Glomerular endothelial cell (primary cell): ENCODE data around the gene KLHL14. TPM values are rescaled to one million over a fixed set of nuclear protein-coding genes. Genes with fewer than 3 reads are reported as not detected.

Experiments used
- DNase-seq: peaks from one replicate; pipeline ENCODE4 v3.0.0-alpha.2; 2011; ENCODE audit warnings: low read depth, low spot score; ENCODE audit errors: extremely low read depth
- total RNA-seq: library from RNA; depleted of rRNA; stranded (reverse); fragments of >200 nt; gene quantifications from 2 replicates; pipeline ENCODE4 v1.2.3, GENCODE V29; 2015

Gene KLHL14
- total RNA-seq, 1 donor from 2014 or later: 0.47 TPM

DNA sequence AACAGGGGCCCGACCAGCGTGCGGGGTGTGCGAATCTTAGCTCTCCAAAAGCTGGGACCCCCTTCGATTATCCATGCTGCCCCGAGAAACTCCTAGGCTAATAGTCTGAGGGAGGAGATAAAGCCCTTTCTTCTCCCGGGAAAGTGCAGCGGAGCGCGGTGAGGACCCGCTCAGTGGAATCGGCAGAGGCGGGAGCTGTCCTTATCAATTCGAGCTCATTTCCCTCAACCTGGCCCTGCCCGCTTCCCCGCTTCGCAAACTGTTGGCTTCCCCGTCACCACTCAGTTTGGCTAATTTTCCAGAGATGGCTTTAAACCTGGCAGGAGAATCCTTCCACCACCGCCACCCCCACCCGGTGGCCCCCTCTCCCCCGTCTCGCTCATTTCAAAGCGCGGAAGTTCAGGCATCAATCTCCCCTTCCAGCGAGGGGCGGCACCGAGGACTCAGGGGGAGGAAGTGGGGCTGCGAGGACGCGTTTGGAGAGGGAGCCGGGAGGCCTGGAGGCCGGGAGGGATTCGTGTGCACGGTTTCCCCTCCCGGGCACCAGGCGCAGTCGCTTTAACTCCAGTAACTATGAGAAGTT lies 1.6 kb downstream of the KLHL14 start:
- DNase-seq: no peak

DNA sequence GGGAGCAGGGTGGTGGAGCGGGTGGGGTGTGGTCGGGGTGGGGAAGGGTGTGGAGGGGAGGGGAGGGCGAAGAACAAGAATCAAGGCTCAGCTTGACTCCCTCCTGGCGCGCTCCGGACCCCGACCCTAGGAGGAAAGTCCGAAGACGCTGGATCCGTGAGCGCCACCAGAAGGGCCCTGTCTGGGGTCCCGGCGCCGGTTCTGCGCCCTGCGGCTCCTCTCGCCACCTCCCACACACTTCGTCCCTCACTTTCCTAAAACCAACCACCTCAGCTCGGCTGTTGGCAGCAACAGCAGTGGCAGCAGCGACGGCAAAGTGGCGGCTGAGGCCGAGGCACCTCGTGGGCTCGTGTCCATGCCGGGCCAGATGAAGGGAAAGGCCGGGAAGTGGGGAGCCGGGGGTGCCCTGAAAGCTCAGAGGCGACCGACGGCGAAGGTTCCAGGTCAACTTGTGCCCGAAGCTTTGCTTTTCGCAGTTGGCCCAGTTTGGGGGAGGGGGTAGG lies 2.1 kb downstream of the KLHL14 start:
- no peak for DNase-seq

DNA sequence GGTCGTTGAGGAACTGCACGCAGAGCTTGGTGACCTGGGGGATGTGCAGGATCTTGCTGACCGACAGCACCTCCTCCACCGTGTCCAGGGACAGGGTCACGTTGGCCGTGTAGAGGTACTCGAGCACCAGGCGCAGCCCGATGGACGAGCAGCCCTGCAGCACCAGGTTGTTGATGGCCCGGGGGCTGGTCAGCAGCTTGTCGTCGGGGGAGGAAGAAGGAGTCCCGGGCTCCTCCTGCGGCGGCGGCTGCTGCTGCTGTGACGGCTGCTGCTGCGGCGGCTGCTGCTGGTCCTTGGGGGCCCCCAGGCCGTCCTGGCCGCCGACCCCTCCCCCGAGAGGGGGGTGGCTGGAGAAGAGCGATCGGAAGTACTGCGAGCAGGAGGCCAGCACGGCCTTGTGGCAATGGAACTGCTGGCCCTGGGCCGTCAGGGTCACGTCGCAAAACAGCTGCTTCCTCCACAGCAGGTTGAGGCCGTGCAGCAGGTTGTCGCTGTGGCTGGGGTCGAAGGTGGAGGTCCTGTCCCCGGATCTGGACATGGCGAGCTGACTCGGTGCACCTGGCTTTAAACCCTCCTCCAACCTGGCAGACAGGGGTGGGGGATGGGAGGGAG lies 2.7 kb downstream of the KLHL14 start:
- no peak for DNase-seq

DNA sequence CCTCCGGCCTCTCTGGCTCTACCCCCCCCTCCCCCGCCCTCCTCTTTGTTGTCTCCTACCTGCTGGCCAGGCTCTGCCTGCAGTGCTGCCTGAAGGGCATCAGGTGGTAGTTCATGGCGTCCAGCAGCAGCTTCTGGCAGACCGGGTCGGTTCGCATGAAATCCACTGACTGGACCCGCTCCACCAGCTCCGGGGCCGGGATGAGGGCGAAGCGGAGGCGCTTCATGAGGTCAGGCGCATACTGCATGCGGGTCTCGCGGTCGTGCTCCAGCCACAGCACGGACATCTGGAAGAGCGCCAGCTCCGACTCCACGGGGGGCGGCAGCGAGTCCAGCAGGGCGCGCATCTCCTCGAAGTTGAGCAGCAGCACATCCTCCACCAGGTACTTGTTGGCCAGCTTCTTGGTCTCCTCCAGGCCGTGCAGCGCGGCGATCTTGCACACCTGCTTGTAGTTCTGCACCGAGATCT lies 3.2 kb downstream of the KLHL14 start:
- DNase-seq: no peak

- no peak for DNase-seq
Measured at GRCh38 chr18:32769071-32769585, 3.7 kb downstream of the KLHL14 start.

DNA sequence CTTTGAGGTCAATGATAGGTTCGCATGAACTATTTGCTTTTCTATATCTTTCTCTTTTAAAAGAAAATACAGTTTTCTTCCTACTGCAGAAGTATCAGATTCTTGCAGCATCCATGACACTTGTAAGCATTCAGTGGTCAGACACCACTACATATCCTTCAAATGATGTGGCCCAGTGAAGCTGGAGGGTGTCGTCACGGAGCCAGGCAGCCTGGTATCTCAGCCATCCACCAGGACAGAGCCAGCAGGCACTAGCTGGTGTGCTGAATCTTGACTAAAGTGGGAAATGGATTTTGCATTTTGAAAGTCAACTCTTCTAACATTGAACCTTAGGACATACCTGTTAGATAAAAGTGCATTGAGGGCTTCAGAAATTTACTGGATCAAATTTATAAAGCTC lies 5.4 kb downstream of the KLHL14 start:
- DNase-seq: no peak

- DNase-seq: no peak
Measured at GRCh38 chr18:32764611-32765244, 8.1 kb downstream of the KLHL14 start.

- no peak for DNase-seq
Measured at GRCh38 chr18:32763293-32763692, 9.5 kb downstream of the KLHL14 start.

DNA sequence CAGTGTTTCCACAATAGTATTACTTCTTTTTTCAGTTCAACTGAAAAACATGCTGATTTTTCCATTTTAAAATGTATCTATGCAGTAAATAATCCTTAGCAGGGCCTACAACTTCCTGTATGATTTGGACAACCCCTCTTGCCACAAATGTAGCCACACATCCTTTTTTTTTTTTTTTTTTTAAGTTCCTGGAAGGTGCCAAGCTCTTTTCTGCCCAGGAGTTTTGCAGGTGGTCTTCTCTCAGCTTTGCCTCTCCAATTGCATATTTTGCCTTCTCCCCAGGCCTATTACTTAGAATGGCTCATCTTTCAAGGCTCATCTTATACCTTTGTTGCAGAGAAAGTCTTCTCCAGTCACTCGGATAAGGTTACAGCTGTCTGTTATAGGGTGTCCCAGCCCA lies 11.6 kb downstream of the KLHL14 start:
- DNase-seq: no peak

- DNase-seq: no peak
Measured at GRCh38 chr18:32760391-32760790, 12.4 kb downstream of the KLHL14 start.

- no peak for DNase-seq
Measured at GRCh38 chr18:32759611-32760167, 13.1 kb downstream of the KLHL14 start.

GRCh38 chr18:32754508-32755263 lies 18.1 kb downstream of the KLHL14 start:
- no peak for DNase-seq

GRCh38 chr18:32753656-32754260 lies 19.1 kb downstream of the KLHL14 start:
- no peak for DNase-seq

DNA sequence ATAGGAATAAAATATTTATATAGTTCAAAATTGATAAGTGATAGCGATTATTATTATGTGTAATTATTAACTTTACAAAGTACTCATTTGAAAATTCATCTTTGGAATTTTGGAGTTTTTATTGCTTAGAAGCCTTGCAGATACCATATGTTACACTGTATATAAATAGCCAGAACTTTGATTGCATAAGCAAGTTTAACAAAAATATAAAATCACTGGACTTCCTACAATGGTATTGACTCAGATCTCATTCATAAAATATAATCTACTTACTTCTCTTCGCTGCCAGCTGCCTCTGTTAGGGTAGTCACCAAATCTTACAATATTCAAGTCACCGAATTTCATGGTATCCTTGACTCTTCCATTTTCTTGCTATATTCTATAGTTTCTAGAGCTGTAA lies 22.5 kb downstream of the KLHL14 start:
- DNase-seq: no peak

GRCh38 chr18:32749809-32750208 lies 23.0 kb downstream of the KLHL14 start:
- no peak for DNase-seq

GRCh38 chr18:32742579-32742978 lies 30.2 kb downstream of the KLHL14 start:
- DNase-seq: no peak

- no peak for DNase-seq
Measured at GRCh38 chr18:32735781-32736180, 37.0 kb downstream of the KLHL14 start.

DNA sequence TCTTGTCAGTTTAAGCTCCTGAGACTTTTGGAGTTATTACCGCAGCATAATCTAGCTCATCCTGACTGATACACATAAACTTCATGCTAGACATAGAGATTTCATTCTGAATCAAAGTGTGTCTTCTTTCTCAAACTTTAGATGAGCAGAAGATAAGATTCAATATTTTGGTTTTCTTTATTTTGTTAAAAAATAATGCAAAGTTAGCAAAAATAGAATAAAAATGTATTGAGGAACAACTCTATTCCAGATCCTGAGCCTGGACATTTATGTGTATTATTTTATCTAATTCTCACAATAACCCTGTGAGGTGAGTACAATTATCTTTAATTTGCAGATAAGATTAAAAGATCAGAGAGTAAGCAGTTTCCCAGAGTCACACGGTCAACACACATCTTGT lies 38.4 kb downstream of the KLHL14 start:
- DNase-seq: no peak

- DNase-seq: no peak
Measured at GRCh38 chr18:32732165-32732564, 40.7 kb downstream of the KLHL14 start.

DNA sequence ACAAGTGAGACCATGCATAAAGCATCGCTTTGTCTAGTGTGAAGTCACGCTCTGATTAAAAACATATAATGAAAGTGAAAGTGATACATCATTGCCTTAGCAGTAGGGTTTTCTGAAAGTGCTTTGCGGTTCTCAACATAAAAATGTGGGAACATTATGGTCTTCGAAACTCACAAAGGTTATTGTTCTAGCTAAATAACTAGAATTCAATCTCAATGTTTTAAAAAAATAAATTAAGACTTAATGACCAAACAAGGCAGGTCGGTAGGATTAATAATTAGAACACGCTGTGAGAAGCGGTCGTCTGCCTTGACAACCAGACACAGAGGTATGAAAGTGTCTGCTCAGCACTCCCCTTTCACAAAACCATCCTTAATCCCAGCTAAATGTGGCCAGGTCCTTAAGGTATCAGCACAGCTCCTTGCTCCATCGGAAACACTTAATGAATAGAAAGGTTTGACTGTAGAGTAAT lies 42.2 kb downstream of the KLHL14 start:
- no peak for DNase-seq
